ENCODE data around the gene PTGES3.
A peak's percentile ranks its signal among the peaks of the same experiment; 100 is the strongest.
"Not testable (repeated sequence)": the region's sequence is repeated elsewhere in the genome, so short reads cannot be mapped to it uniquely, and the experiment has no call there.

The PTGES3 gene

GRCh38 chr12:56688129-56688845, at the start of gene PTGES3:
Gene PTGES3 (minus strand): TSS chr12:56688284. CDS start chr12:56687999, 285 bp downstream.
- DNase-seq (ENCODE audit: low read depth, low spot score): peak; percentile 96

GRCh38 chr12:56728139-56728861, 40.2 kb upstream of the PTGES3 start:
- DNase-seq (ENCODE audit: low read depth, low spot score): no peak

GRCh38 chr12:56726196-56726675, 38.2 kb upstream of the PTGES3 start:
- not testable (repeated sequence) for DNase-seq (ENCODE audit: low read depth, low spot score)

GRCh38 chr12:56725723-56726102, 37.6 kb upstream of the PTGES3 start:
- DNase-seq (ENCODE audit: low read depth, low spot score): no peak

- DNase-seq (ENCODE audit: low read depth, low spot score): peak; percentile 95
These were observed 37.1 kb upstream of the PTGES3 start, which contains the start of gene NACA for GRCh38 chr12:56724972-56725722. Gene NACA (minus strand): TSS chr12:56725299. CDS start chr12:56724521, 778 bp downstream.

GRCh38 chr12:56724701-56724971, 36.6 kb upstream of the PTGES3 start:
- no peak for DNase-seq (ENCODE audit: low read depth, low spot score)

GRCh38 chr12:56723889-56724700, 36.0 kb upstream of the PTGES3 start:
- DNase-seq (ENCODE audit: low read depth, low spot score): peak; percentile 28

- no peak for DNase-seq (ENCODE audit: low read depth, low spot score)
These were observed 35.3 kb upstream of the PTGES3 start for GRCh38 chr12:56723352-56723751.

GRCh38 chr12:56722832-56723231, 34.7 kb upstream of the PTGES3 start:
- DNase-seq (ENCODE audit: low read depth, low spot score): no peak

- no peak for DNase-seq (ENCODE audit: low read depth, low spot score)
These were observed 33.6 kb upstream of the PTGES3 start for GRCh38 chr12:56721721-56722120.

- no peak for DNase-seq (ENCODE audit: low read depth, low spot score)
These were observed 33.1 kb upstream of the PTGES3 start for GRCh38 chr12:56721216-56721615.

GRCh38 chr12:56720731-56721151, 32.7 kb upstream of the PTGES3 start:
- no peak for DNase-seq (ENCODE audit: low read depth, low spot score)

- DNase-seq (ENCODE audit: low read depth, low spot score): no peak
These were observed 31.0 kb upstream of the PTGES3 start for GRCh38 chr12:56719056-56719455.

- DNase-seq (ENCODE audit: low read depth, low spot score): no peak
These were observed 30.6 kb upstream of the PTGES3 start for GRCh38 chr12:56718636-56719035.

GRCh38 chr12:56718149-56718548, 30.1 kb upstream of the PTGES3 start:
- DNase-seq (ENCODE audit: low read depth, low spot score): no peak

- no peak for DNase-seq (ENCODE audit: low read depth, low spot score)
These were observed 29.1 kb upstream of the PTGES3 start for GRCh38 chr12:56716933-56717880.

- no peak for DNase-seq (ENCODE audit: low read depth, low spot score)
These were observed 28.4 kb upstream of the PTGES3 start for GRCh38 chr12:56716458-56716857.

GRCh38 chr12:56715798-56716197, 27.7 kb upstream of the PTGES3 start:
- DNase-seq (ENCODE audit: low read depth, low spot score): no peak

- no peak for DNase-seq (ENCODE audit: low read depth, low spot score)
These were observed 26.4 kb upstream of the PTGES3 start for GRCh38 chr12:56714431-56714929.

GRCh38 chr12:56713345-56713744, 25.3 kb upstream of the PTGES3 start:
- no peak for DNase-seq (ENCODE audit: low read depth, low spot score)
